ENCODE measurements around the gene PADI3. TPM values are rescaled to one million over a fixed set of nuclear protein-coding genes. Genes with fewer than 3 reads are reported as not detected.

Gene PADI3
- total RNA-seq, 1 experiment from 2014 or later, result 1.2 TPM

DNA sequence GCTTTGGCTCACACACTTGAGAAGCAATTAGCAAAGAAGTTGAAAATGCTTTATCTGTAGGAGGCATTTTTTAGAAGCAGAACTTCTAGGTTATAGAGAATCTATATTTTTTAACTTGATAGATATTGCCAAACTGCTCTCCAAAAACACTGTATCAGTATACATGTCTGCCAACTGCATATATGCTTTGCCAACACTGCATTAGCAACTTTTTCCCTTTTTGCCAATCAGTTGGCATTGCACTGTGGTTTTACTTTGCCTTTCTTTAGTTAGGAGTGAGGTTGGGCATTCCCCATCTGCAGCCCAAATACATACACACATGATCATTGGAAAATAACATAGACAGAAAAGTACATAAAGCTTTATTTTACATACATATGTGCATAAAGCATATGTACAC lies 15.0 kb downstream of the PADI3 start:
- Histone ChIP-seq H3K27me3 (ENCODE audit: control insufficient read depth, insufficient read depth, low read length) (no peaks in the 10 kb centered on the region), H3K4me3 (ENCODE audit: insufficient read depth, low read depth, low read length) (no peak overlapping the region), H3K36me3 (replicated peaks; ENCODE audit: control insufficient read depth, insufficient read depth, low read length) (no peaks in the 10 kb centered on the region)
- DNase-seq, result no peak

DNA sequence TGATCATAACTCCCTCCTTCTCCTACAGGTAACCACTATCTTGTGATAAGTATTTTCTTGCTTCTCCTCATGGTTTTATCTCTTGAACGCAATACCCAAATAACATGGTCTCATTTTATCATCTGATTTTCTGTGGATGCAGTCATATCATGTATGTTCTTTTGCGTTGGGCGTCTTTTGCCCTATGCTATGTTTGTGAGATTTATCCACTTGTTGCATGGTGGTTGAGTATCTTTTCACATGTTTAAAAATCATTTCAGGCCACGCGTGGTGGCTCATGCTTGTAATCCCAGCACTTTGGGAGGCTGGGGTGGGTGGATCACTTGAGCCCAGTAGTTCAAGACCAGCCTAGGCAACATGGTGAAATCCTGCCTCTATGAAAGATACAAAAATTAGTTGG lies 15.6 kb downstream of the PADI3 start:
- Histone ChIP-seq H3K27me3 (ENCODE audit: control insufficient read depth, insufficient read depth, low read length) (no peaks in the 10 kb centered on the region), H3K36me3 (replicated peaks; ENCODE audit: control insufficient read depth, insufficient read depth, low read length) (no peaks in the 10 kb centered on the region), H3K4me3 (ENCODE audit: insufficient read depth, low read depth, low read length) (no peak overlapping the region)
- no peak for DNase-seq

DNA sequence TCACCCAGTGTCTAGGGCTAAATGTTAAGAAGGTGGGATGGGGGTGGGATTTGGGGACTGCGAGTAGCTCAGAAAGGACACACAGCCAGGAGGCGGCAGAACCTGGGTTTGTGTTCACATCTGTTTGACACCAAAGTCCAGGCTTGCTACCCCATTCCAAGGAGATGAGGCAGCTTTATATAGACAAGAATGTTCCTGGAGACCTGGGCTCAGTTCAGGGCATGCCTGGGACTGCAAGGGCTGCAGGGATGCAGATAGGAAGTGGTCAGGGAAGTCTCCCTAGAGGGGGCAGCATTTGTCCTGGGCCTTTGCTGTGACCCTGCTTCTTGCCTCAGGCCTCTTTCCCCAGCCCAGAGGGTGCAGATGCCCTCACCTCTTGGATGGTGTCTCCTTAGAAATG lies 16.3 kb downstream of the PADI3 start:
- Histone ChIP-seq H3K4me3 (ENCODE audit: insufficient read depth, low read depth, low read length) (no peak overlapping the region), H3K27me3 (ENCODE audit: control insufficient read depth, insufficient read depth, low read length) (no peaks in the 10 kb centered on the region), H3K36me3 (replicated peaks; ENCODE audit: control insufficient read depth, insufficient read depth, low read length) (no peaks in the 10 kb centered on the region)
- DNase-seq, result peak; percentile 75

DNA sequence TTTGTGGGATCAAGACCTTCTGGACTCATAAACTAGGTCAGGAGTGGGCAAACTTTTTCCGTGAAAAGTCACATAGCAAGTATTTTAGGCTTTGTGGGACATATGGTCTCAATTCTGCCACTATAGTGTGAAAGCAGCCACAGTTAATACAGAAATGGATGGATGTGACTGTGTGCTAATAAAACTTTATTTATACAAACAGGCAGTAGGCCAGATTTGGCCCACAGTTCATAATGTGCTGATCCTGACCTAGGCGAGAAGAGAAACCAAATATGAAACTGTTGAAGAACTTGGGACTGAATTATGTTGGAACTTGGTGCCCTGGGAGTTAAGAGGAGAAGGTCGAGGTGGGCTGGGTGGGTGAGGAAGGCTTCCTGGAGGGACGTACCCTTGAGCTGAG lies 17.1 kb downstream of the PADI3 start:
- no peaks in the 10 kb centered on the region for H3K27me3 ChIP-seq (ENCODE audit: control insufficient read depth, insufficient read depth, low read length)
- no peaks in the 10 kb centered on the region for H3K36me3 ChIP-seq (replicated peaks; ENCODE audit: control insufficient read depth, insufficient read depth, low read length)
- no peak overlapping the region for H3K4me3 ChIP-seq (ENCODE audit: insufficient read depth, low read depth, low read length)
- no peak for DNase-seq

DNA sequence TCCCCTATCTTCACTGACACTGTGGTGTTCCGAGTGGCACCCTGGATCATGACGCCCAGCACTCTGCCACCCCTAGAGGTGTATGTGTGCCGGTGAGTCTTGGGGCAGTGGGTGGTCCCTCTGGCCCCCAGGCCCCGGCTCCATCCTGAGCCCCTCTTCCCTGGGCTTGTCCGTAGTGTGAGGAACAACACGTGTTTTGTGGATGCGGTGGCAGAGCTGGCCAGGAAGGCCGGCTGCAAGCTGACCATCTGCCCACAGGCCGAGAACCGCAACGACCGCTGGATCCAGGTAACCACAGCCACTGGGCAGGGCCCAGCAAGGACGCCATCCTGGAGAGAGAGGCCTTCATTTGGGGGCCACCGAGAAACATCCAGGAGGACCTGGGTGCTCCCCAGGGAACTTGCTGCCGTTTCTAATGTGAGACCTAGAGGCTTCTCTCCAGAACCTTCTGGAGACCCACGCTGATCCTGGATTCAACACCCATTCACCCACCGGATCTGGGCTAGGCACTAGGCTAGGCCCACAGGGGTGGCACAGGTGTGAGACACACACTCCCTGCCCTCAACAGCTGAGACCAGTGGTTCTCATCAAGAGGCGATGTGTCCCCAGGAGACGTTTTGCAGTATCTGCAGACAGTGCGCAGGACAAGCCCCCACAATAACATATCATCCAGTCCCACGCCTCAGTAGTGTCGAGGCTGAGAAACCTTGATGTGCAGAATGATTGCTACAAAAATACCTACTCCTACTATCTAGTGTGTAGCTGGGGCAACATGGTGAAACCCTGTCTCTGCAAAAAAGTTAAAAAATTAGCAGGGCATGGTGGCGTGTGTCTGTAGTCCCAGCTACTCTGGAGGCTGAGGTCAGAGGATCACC lies 22.2 kb downstream of the PADI3 start:
- DNase-seq, result peak; percentile 43
- no peaks in the 10 kb centered on the region for H3K36me3 ChIP-seq (replicated peaks; ENCODE audit: control insufficient read depth, insufficient read depth, low read length)
- no peaks in the 10 kb centered on the region for H3K27me3 ChIP-seq (ENCODE audit: control insufficient read depth, insufficient read depth, low read length)
- H3K4me3 ChIP-seq (ENCODE audit: insufficient read depth, low read depth, low read length), result no peak overlapping the region

DNA sequence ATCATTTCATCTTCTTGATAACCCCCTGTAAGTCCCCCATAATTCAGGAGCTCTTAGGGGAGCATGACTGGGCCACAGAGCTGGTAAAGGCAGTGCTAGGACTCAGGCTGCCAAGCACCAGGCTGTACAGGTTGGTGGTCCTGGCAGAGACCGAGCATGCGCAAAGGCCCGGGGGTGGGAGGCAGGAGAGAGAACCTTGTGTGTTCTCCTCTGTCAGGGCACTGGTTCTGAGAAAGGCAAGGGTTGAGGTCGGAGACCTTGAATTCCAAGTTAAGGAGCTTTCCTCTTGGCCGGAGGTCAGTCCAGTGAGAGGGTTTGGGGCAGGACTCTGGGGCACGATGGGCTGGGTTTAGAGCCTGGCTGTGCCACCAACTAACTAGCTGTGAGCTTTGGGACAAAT lies 23.2 kb downstream of the PADI3 start:
- H3K4me3 ChIP-seq (ENCODE audit: insufficient read depth, low read depth, low read length), result no peak overlapping the region
- H3K27me3 ChIP-seq (ENCODE audit: control insufficient read depth, insufficient read depth, low read length), result no peaks in the 10 kb centered on the region
- DNase-seq, result no peak
- H3K36me3 ChIP-seq (replicated peaks; ENCODE audit: control insufficient read depth, insufficient read depth, low read length), result no peaks in the 10 kb centered on the region

DNA sequence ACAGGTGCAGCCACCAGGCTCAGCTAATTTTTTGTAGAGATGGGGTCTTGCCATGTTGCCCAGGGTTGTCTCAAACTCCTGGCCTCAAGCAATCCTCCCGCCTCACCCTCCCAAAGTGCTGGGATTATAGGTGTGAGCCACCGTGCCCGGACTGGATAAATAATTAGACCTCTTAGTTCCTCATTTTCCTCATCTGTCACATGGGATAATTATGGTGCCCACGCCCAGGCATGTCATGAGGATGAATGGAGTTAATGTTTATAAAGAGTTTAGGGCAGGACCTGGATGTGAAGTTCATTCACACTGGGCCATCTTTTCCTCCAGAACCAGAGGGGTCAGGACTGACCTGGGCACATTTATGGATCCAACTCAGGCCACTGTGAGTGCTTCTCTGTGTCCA lies 23.7 kb downstream of the PADI3 start:
- no peak for DNase-seq
- H3K36me3 ChIP-seq (replicated peaks; ENCODE audit: control insufficient read depth, insufficient read depth, low read length), result no peaks in the 10 kb centered on the region

DNA sequence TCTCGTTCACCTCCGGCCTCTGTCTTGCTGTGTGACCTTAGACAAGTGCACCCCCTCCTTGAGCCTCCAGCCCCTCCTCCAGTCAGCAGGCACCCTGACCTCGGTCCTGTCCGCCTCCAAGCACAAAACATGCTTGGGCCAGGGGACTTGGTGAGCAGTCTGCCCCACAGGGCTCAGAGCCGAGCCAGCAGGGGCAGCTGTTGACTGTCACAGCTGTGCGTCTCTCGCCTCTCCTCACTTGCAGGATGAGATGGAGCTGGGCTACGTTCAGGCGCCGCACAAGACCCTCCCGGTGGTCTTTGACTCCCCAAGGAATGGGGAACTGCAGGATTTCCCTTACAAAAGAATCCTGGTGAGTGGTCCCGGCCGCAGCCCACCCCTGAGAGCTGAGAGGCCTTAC lies 24.2 kb downstream of the PADI3 start:
- Histone ChIP-seq H3K36me3 (replicated peaks; ENCODE audit: control insufficient read depth, insufficient read depth, low read length) (no peaks in the 10 kb centered on the region), H3K4me3 (ENCODE audit: insufficient read depth, low read depth, low read length) (no peak overlapping the region), H3K27me3 (ENCODE audit: control insufficient read depth, insufficient read depth, low read length) (no peaks in the 10 kb centered on the region)
- peak; percentile 52 for DNase-seq

More for the DNA sequence above, 23.7 kb downstream of the PADI3 start:
- Histone ChIP-seq H3K4me3 (ENCODE audit: insufficient read depth, low read depth, low read length) (no peak overlapping the region), H3K27me3 (ENCODE audit: control insufficient read depth, insufficient read depth, low read length) (no peaks in the 10 kb centered on the region)

DNA sequence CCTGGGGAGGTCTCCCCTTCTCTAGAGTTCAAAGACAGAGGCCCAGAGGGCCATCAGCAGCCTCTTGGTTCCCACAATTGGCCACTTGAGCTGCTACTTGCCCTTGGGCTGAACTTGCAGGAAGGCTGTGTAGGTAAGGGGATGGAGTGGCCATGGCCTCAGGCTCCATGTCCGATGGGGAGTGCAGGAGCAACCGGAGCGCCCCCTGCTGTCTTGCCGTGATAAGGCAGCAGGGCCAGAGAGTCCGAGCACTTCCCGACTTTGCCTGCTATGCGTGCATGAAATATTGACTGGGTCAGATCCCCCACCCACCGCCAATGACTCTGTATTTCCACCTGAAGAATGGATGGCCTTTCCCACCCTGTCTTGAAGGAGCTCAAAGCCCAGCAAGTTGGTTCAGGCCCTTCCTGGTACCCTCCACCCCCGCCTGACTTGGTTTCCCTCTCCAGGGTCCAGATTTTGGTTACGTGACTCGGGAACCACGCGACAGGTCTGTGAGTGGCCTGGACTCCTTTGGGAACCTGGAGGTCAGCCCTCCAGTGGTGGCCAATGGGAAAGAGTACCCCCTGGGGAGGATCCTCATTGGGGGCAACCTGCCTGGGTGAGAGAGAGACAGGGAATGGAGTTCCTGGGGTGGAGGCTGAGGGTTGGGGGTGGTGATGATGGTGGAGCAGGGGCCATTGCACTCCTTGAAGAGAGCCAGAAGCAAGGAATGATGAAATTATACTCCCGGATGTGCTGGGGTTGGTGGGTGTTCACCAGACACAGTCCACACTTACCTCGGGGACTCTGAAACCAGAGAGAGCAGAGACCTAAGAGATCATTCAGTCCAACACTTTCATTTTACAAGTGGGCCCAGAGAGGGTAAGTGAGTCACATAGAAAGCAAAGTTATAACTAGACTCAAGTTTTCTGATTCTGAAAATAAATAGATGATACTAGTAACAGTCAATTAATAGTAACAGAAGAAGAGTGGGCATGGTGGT lies 25.6 kb downstream of the PADI3 start:
- Histone ChIP-seq H3K4me3 (ENCODE audit: insufficient read depth, low read depth, low read length) (no peak overlapping the region), H3K36me3 (replicated peaks; ENCODE audit: control insufficient read depth, insufficient read depth, low read length) (no peaks in the 10 kb centered on the region), H3K27me3 (ENCODE audit: control insufficient read depth, insufficient read depth, low read length) (no peaks in the 10 kb centered on the region)
- DNase-seq, result peak; percentile 94

DNA sequence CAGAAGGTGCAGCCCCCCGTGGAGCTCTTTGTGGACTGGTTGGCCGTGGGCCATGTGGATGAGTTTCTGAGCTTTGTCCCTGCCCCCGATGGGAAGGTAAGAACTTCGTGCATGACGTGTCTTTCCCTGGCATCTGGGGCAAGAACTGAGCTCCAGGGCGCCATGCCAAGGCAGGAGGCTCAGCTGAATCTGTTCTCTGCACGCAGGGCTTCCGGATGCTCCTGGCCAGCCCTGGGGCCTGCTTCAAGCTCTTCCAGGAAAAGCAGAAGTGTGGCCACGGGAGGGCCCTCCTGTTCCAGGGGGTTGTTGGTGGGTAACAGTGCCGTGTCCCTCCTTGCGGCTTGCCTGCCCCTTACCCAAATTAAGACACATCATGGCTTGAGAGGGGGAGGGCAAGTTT lies 27.7 kb downstream of the PADI3 start:
- peak; percentile 51 for DNase-seq
- Histone ChIP-seq H3K27me3 (ENCODE audit: control insufficient read depth, insufficient read depth, low read length) (no peaks in the 10 kb centered on the region), H3K36me3 (replicated peaks; ENCODE audit: control insufficient read depth, insufficient read depth, low read length) (no peaks in the 10 kb centered on the region), H3K4me3 (ENCODE audit: insufficient read depth, low read depth, low read length) (no peak overlapping the region)

DNA sequence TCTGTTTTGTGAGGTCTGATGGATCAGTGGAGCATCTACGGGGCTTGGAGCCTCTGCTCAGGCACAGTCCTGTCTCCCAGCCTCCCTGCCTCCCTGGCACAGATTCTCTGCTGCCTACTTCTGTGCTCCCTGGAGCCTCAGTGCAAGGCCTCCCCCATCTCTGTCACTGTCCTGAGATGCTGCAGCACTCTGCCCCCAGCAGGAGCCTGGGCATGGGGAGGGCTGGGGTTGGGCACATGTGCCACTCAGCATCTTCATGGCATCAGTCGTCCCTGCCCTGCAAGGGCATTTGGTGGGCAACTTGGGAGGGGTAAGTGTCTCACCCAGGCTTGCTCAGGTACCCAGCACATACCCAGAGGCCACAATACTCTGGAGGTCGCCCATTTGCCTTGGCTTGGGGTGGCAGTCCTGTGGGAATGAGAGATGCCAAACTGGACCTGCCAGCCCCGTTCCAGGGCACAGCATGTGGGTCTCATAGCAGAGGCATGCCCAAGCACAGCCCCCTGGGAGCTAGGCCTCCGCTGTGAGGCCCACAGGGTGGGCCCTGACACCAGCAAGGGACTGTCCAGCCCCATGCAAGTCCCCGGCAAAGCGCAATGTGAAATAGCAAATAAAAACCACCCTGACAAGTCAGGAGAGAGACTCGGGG lies 28.7 kb downstream of the PADI3 start:
- Histone ChIP-seq H3K36me3 (replicated peaks; ENCODE audit: control insufficient read depth, insufficient read depth, low read length) (no peaks in the 10 kb centered on the region), H3K27me3 (ENCODE audit: control insufficient read depth, insufficient read depth, low read length) (no peaks in the 10 kb centered on the region), H3K4me3 (ENCODE audit: insufficient read depth, low read depth, low read length) (no peak overlapping the region)
- no peak for DNase-seq

DNA sequence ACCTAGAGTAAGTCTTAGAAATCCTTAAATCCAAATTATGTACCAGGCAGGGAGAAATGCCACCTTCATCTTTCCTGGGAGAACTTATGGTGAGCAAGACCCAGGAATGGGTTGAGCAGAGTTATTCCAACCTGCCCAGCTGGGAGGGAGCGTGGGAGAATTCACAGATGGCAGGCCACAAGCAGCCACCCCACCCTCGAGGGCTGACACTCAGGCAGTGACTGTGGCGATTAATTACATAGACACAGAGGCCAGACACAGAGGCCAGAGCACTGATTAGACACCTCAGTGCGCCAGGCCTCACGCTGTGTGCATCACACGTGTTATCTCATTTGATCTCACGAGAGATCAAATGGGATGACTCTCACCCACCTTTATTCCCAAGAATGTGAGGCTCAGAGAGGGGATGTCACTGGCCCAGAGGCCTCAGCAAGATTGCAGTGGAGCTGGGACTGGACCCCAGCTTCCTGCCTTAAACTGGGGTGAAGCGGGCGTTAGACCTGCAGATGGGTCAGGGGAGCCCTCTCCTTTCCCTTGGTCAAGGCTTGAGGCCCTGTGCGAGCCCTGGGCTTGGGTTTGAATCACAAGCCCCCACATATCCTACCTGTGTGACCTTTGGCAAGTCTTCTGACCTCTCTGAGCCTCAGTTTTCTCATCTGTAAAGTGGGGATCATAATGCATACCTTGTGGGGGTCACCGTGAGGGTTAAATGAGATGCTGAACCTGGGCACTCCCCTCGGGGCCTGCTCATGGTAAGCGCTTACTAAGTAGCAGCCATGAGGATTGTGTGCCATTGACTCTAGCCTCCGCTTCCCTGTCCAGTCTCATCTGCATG lies 30.3 kb downstream of the PADI3 start:
- no peaks in the 10 kb centered on the region for H3K27me3 ChIP-seq (ENCODE audit: control insufficient read depth, insufficient read depth, low read length)
- no peaks in the 10 kb centered on the region for H3K36me3 ChIP-seq (replicated peaks; ENCODE audit: control insufficient read depth, insufficient read depth, low read length)
- no peak for DNase-seq
- H3K4me3 ChIP-seq (ENCODE audit: insufficient read depth, low read depth, low read length), result no peak overlapping the region

DNA sequence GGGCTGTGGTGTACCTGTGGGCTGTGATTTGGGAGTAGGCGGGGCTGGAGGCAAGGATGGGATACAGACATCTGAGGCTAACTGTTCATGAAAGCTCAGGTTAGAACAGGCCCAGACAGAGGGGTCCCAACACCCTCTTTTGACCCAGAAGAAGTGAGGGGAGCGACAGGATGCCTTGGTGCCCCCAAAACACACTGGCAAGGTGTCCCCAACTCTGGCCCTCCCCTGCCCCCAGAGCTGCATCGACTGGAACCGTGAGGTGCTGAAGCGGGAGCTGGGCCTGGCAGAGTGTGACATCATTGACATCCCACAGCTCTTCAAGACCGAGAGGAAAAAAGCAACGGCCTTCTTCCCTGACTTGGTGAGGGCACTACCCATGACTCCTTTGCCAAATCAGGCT lies 31.5 kb downstream of the PADI3 start:
- Histone ChIP-seq H3K36me3 (replicated peaks; ENCODE audit: control insufficient read depth, insufficient read depth, low read length) (no peaks in the 10 kb centered on the region), H3K4me3 (ENCODE audit: insufficient read depth, low read depth, low read length) (no peak overlapping the region), H3K27me3 (ENCODE audit: control insufficient read depth, insufficient read depth, low read length) (no peaks in the 10 kb centered on the region)
- DNase-seq, result no peak

DNA sequence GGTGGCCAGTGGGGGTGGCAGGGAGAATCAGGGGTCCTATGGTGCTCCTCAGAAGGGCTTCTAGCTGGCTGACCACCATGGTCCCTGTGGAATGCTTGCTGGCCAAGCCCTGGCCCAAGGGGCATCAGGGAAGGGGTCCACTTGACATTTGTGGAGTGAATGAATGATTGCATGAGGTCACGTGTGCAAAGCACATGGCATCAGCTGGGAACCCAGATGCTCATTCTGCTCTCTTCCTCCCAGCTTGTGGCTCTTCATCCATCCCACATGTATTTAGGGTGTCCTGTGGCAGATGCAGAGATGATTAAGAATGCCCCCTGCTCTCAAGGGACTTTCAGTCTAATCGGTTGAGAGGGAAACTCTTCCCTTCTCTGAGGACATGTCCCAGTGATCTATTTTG lies 32.0 kb downstream of the PADI3 start:
- Histone ChIP-seq H3K36me3 (replicated peaks; ENCODE audit: control insufficient read depth, insufficient read depth, low read length) (no peaks in the 10 kb centered on the region), H3K4me3 (ENCODE audit: insufficient read depth, low read depth, low read length) (no peak overlapping the region), H3K27me3 (ENCODE audit: control insufficient read depth, insufficient read depth, low read length) (no peaks in the 10 kb centered on the region)
- no peak for DNase-seq
